ENCODE measurements around the gene RHEX. TPM values are rescaled to one million over a fixed set of nuclear protein-coding genes. Genes with fewer than 3 reads are reported as not detected.

RHEX gene
- polyA plus RNA-seq, 1 of the 3 experiments (the other 2 are of a cell fraction): not detected

DNA sequence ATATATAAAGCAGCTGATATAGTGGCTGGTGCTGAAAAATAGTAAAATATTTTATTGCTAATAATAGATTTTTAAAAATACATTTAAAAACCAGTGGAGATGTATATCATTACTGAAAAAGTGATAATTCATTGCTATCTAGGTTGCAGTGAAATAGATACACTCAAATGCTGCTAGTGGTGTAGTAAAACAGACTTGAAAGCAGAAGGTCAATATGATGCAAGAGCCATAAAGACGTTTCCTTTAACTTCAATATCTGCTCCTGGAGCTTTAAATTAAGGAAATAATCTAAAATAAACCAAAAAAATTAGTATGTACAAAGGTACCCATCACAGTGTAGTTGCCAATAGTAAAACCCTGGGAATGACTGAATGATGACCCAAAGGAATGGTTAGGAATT is 26.2 kb downstream of the RHEX start:
- Histone ChIP-seq H3K27me3 (ENCODE audit: insufficient read depth) (peaks cover 9% of the 10 kb centered on the region; the same call in 1 of the 2 replicates), H3K4me3 (ENCODE audit: low read depth in 2 of 2, low read length in 1 of 2) (no peak overlapping the region), H2AFZ (ENCODE audit: low read depth) (no peak overlapping the region), H3F3A (replicated peaks; ENCODE audit: insufficient read depth) (no peaks in the 10 kb centered on the region), H3K36me3 (replicated peaks in 1 of 2; ENCODE audit: control insufficient read depth in 1 of 2, insufficient read depth in 2 of 2, low read length in 1 of 2) (no peaks in the 10 kb centered on the region), H3K9me2 (no peaks in the 10 kb centered on the region), H3K4me1 (ENCODE audit: control insufficient read depth in 1 of 2, insufficient read depth in 2 of 2, low read depth in 1 of 2, low read length in 1 of 2) (peaks cover 0 to 7% of the 10 kb centered on the region in 2 experiments; a peak in 2 of 4 replicates), H3K27ac (ENCODE audit: low read depth in 2 of 2, low read length in 1 of 2) (no peak overlapping the region), H4K20me1 (ENCODE audit: insufficient read depth) (no peaks in the 10 kb centered on the region), H3K9ac (no peak overlapping the region), H3K4me2 (no peak overlapping the region), H3K9me3 (no peaks in the 10 kb centered on the region), H3K79me2 (ENCODE audit: insufficient read depth) (no peaks in the 10 kb centered on the region)
- CTCF ChIA-PET: interaction anchor here (0.8 to 2.3 kb wide), 4 partner anchors 27 to 368 kb away, joined by 3 to 9 read pairs (median 4); no protein-coding TSS in a partner anchor
- TF ChIP-seq, protein P1, sequence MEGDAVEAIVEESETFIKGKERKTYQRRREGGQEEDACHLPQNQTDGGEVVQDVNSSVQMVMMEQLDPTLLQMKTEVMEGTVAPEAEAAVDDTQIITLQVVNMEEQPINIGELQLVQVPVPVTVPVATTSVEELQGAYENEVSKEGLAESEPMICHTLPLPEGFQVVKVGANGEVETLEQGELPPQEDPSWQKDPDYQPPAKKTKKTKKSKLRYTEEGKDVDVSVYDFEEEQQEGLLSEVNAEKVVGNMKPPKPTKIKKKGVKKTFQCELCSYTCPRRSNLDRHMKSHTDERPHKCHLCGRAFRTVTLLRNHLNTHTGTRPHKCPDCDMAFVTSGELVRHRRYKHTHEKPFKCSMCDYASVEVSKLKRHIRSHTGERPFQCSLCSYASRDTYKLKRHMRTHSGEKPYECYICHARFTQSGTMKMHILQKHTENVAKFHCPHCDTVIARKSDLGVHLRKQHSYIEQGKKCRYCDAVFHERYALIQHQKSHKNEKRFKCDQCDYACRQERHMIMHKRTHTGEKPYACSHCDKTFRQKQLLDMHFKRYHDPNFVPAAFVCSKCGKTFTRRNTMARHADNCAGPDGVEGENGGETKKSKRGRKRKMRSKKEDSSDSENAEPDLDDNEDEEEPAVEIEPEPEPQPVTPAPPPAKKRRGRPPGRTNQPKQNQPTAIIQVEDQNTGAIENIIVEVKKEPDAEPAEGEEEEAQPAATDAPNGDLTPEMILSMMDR (IDR thresholded peaks at IDR 0.05): no peak
- TF ChIP-seq GATA2 (CRISPR knock-in tag; IDR thresholded peaks at IDR 0.05): no peak
- TF ChIP-seq NFIC (IDR thresholded peaks at IDR 0.05; ENCODE audit: borderline replicate concordance): no peak
- TF ChIP-seq TAF1 (IDR thresholded peaks at IDR 0.05; ENCODE audit: borderline replicate concordance, low read depth, low read length): no peak
- no peak for TF ChIP-seq EP300 (IDR thresholded peaks at IDR 0.05; ENCODE audit: borderline replicate concordance in 1 of 2, low read depth in 1 of 2, low read length in 1 of 2)
- no peak for TF ChIP-seq TCF12 (IDR thresholded peaks at IDR 0.05)
- no peak for TF ChIP-seq FOXM1 (IDR thresholded peaks at IDR 0.05; ENCODE audit: low read depth)
- no peak for TF ChIP-seq RXRA (IDR thresholded peaks at IDR 0.05; ENCODE audit: borderline replicate concordance, low read depth)
- no peak for DNase-seq
- WGBS (ENCODE audit: low lambda C conversion rate): 20% methylated on average over 1 of the region's 1 CpG
- POLR2A ChIA-PET: no interaction called here

DNA sequence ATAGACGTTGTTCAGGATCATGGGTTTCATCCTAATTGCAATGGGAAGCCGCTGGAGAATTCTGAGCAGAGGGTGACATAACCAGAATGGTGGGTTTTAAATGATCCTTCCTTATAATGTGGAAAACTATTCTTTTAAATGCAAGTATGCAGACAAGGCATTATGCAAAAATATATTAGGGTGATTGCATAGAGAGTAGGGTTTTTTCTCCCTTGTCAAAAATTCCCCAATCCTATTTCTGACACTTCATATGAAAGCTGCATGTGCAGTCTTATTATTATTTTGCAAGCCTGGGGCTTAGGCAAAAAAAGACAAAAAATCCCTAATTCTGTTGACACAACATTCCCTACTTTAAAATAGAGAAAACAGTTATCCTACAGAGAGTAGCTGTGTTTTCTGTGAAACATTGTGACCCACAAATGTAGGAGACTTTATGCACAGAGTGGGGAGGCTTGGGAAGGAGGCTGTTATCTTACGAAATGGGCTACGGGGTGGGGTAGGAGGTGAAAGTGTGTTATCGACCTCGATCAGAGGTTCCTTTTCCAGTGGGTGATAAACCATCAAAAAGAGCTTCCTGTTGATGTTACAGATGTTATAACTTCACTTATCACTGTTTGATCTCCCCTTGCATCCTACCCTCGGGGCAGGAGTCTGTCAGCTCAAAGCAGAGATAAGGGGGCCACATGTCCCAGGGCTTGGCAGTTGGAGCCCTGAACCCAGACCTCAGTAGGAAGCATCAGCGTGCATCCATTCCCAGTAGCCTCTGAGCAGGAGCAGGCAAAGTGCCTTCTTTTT is 27.2 kb downstream of the RHEX start:
- WGBS (ENCODE audit: low lambda C conversion rate): 42% methylated on average over 8 of the region's 8 CpGs
- ChIA-PET POLR2A (interaction anchor here (0.6 kb wide), 1 partner anchor 66 kb away, joined by 3 read pairs; no protein-coding TSS in a partner anchor), CTCF (interaction anchor here (0.9 to 3.6 kb wide), 6 partner anchors 26 to 551 kb away, joined by 3 to 16 read pairs (median 4); no protein-coding TSS in a partner anchor)

More for the DNA sequence above, 27.2 kb downstream of the RHEX start:
- Histone ChIP-seq H2AFZ (ENCODE audit: low read depth) (no peak overlapping the region), H3K79me2 (ENCODE audit: insufficient read depth) (no peaks in the 10 kb centered on the region), H3K4me3 (ENCODE audit: low read depth in 2 of 2, low read length in 1 of 2) (no peak overlapping the region), H3K9me3 (no peaks in the 10 kb centered on the region), H3K4me2 (no peak overlapping the region), H3K4me1 (ENCODE audit: control insufficient read depth in 1 of 2, insufficient read depth in 2 of 2, low read depth in 1 of 2, low read length in 1 of 2) (peaks cover 0 to 7% of the 10 kb centered on the region in 2 experiments; a peak in 2 of 4 replicates), H3K27ac (ENCODE audit: low read depth in 2 of 2, low read length in 1 of 2) (no peak overlapping the region), H3K27me3 (ENCODE audit: insufficient read depth) (peaks cover 14% of the 10 kb centered on the region; the same call in 1 of the 2 replicates), H4K20me1 (ENCODE audit: insufficient read depth) (no peaks in the 10 kb centered on the region), H3K9ac (no peak overlapping the region), H3F3A (replicated peaks; ENCODE audit: insufficient read depth) (no peaks in the 10 kb centered on the region), H3K9me2 (no peaks in the 10 kb centered on the region), H3K36me3 (replicated peaks in 1 of 2; ENCODE audit: control insufficient read depth in 1 of 2, insufficient read depth in 2 of 2, low read length in 1 of 2) (no peaks in the 10 kb centered on the region)
- TF ChIP-seq GATA2 (CRISPR knock-in tag; IDR thresholded peaks at IDR 0.05) (peak; percentile 84), SIN3A (IDR thresholded peaks at IDR 0.05; ENCODE audit: borderline replicate concordance, low read depth, low read length) (no peak), NRF1 (IDR thresholded peaks at IDR 0.05; ENCODE audit: low read depth, low read length) (no peak), EP300 (IDR thresholded peaks at IDR 0.05; ENCODE audit: borderline replicate concordance in 1 of 2, low read depth in 1 of 2, low read length in 1 of 2) (peak in 1 of 2 experiments; percentile 43; a peak in 1 of 4 replicates), FOSL2 (IDR thresholded peaks at IDR 0.05; ENCODE audit: borderline replicate concordance, low read depth) (no peak), RCOR1 (IDR thresholded peaks at IDR 0.05; ENCODE audit: low read length) (peak; percentile 65; the same call in 1 of the 2 replicates)
- DNase-seq: no peak

Data from SK-N-SH (cell line).